RWPE2 (cell line): ENCODE data around the gene UTP3.

Source experiments
- ATAC-seq: fragments of 200-7000 bp; cut with Tn5 transposase; 3 replicates; pipeline ENCODE4 v1.9.1; 2021; ENCODE audit warnings: low read depth
- DNase-seq: peaks from one replicate; pipeline ENCODE4 v3.0.0-alpha.2; 2020; ENCODE audit warnings: low spot score
- H3K27ac ChIP-seq: fragments of 450-650 bp; 2 replicates; pipeline ENCODE4 v1.5.1; 2017; ENCODE audit warnings: mild to moderate bottlenecking; ENCODE audit not compliant: poor library complexity, severe bottlenecking
- H3K27me3 ChIP-seq: fragments of 250-450 bp; sonication (Bioruptor Pico); 2 replicates; pipeline ENCODE4 v1.5.1; 2021; ENCODE audit warnings: mild to moderate bottlenecking, moderate library complexity; ENCODE audit not compliant: insufficient read depth, poor library complexity, severe bottlenecking
- H3K36me3 ChIP-seq: fragments of 250-450 bp; sonication (Bioruptor Pico); 2 replicates; pipeline ENCODE4 v1.5.1; 2020; ENCODE audit warnings: low read depth, mild to moderate bottlenecking, moderate library complexity
- H3K4me1 ChIP-seq: fragments of 250-450 bp; sonication (Bioruptor Pico); 2 replicates; pipeline ENCODE4 v1.5.1; 2021; ENCODE audit warnings: mild to moderate bottlenecking, moderate library complexity; ENCODE audit not compliant: insufficient read depth, poor library complexity, severe bottlenecking
- H3K4me3 ChIP-seq: fragments of 250-450 bp; sonication (Bioruptor Pico); 2 replicates; pipeline ENCODE4 v1.5.1; 2021; ENCODE audit warnings: mild to moderate bottlenecking, moderate library complexity; ENCODE audit not compliant: severe bottlenecking
- H3K9me3 ChIP-seq: fragments of 250-450 bp; sonication (Bioruptor Pico); 2 replicates; pipeline ENCODE4 v1.5.1; 2021; ENCODE audit warnings: mild to moderate bottlenecking, moderate library complexity; ENCODE audit not compliant: severe bottlenecking
- TF ChIP-seq, protein P1 (sequence below): fragments of 450-650 bp; IDR thresholded peaks from one replicate; pipeline ENCODE4 v1.5.1; 2017; ENCODE audit warnings: mild to moderate bottlenecking, moderate library complexity; ENCODE audit not compliant: poor library complexity, severe bottlenecking

UTP3 gene

GRCh38 chr4:70666369-70666768, 22.0 kb upstream of the UTP3 start, which contains the start of gene JCHAIN:
Gene JCHAIN (minus strand): TSS chr4:70666508. CDS start chr4:70666490, 18 bp downstream.
- DNase-seq, result no peak
- ATAC-seq, result no peak
- Histone ChIP-seq H3K27me3 (no peaks in the 10 kb centered on the region), H3K36me3 (no peaks in the 10 kb centered on the region), H3K4me3 (no peak within 1 kb of the TSS), H3K4me1 (no peaks in the 10 kb centered on the region), H3K27ac (no peak within 1 kb of the TSS), H3K9me3 (no peaks in the 10 kb centered on the region)
- TF ChIP-seq, protein P1, sequence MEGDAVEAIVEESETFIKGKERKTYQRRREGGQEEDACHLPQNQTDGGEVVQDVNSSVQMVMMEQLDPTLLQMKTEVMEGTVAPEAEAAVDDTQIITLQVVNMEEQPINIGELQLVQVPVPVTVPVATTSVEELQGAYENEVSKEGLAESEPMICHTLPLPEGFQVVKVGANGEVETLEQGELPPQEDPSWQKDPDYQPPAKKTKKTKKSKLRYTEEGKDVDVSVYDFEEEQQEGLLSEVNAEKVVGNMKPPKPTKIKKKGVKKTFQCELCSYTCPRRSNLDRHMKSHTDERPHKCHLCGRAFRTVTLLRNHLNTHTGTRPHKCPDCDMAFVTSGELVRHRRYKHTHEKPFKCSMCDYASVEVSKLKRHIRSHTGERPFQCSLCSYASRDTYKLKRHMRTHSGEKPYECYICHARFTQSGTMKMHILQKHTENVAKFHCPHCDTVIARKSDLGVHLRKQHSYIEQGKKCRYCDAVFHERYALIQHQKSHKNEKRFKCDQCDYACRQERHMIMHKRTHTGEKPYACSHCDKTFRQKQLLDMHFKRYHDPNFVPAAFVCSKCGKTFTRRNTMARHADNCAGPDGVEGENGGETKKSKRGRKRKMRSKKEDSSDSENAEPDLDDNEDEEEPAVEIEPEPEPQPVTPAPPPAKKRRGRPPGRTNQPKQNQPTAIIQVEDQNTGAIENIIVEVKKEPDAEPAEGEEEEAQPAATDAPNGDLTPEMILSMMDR, result no peak

- DNase-seq, result no peak
- Histone ChIP-seq H3K4me3 (no peak overlapping the region), H3K27me3 (no peaks in the 10 kb centered on the region), H3K27ac (no peak overlapping the region), H3K9me3 (no peaks in the 10 kb centered on the region), H3K36me3 (no peaks in the 10 kb centered on the region), H3K4me1 (no peaks in the 10 kb centered on the region)
- TF ChIP-seq, protein P1, result no peak
- no peak for ATAC-seq
These were observed 20.4 kb upstream of the UTP3 start for GRCh38 chr4:70667740-70668535.

DNA sequence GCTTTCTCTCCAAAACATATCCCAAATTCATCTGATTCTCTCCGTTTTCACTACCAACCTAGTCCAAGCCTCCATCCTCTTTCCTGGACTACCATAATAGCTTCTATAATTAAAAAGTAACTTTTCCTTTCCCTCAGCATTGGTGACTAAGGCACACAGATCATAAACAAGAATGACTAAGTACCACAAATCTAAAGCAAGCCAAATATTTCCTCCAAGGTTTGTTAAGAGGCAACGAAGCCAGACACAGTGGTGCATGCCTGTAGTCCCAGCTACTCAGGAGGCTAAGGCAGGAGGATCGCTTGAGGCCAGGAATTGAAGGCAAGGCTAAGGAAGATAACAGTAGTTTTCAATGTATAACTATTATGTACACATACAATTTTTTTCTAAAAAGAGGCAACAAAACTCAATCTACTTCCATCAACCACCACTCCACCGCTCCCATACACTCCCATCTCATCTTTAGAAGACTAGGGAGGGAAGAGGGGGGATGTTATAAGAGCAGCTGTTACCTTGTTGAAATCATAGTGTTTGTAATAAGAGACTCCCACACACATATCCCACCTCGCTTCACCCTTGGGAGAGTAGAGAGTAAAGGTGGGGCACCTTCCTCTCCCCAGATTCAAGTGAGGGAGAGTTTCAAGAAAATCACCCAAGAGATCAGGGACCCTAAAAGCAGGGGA, 17.9 kb upstream of the UTP3 start:
- no peaks in the 10 kb centered on the region for H3K36me3 ChIP-seq
- ATAC-seq (no peak; the same call in 2 of the 3 replicates), DNase-seq (no peak)
- TF ChIP-seq, protein P1, result no peak
- no peaks in the 10 kb centered on the region for H3K4me1 ChIP-seq
- no peaks in the 10 kb centered on the region for H3K27me3 ChIP-seq
- no peak overlapping the region for H3K27ac ChIP-seq
- H3K9me3 ChIP-seq, result no peaks in the 10 kb centered on the region
- H3K4me3 ChIP-seq, result no peak overlapping the region

DNA sequence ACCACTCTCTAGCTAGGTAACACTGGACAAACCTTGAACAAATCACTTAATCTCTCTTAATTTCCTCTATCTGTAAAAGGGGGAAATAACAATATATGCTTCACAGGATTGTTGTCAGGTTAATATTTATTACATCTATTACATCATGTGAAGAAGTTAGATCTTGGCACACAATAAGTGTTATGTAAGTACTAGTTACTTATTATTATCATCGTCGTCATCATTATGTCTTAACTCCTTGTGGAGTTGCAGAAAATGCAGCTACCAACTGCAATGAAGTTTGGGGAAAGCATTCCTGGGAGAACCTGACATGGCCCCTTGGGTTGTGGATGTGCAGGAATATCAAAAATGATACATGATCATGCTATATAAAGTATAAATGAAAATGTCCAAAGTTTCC, 17.2 kb upstream of the UTP3 start:
- ATAC-seq (no peak), DNase-seq (no peak)
- Histone ChIP-seq H3K36me3 (no peaks in the 10 kb centered on the region), H3K27me3 (no peaks in the 10 kb centered on the region), H3K27ac (no peak overlapping the region), H3K9me3 (no peaks in the 10 kb centered on the region), H3K4me1 (no peaks in the 10 kb centered on the region), H3K4me3 (no peak overlapping the region)
- TF ChIP-seq, protein P1, result no peak
